Osteoblast (primary cell): ENCODE data around the gene CFAP221. TPM values are rescaled to one million over a fixed set of nuclear protein-coding genes. Genes with fewer than 3 reads are reported as not detected.

ENCODE experiments used
- DNase-seq: peaks from one replicate; pipeline ENCODE4 v3.0.0; 2011; ENCODE audit warnings: low spot score, mixed read lengths; ENCODE audit not compliant: insufficient read length; ENCODE audit errors: missing footprints
- H2AFZ ChIP-seq: 2 replicates; pipeline ENCODE4 v1.6.0; 2011; ENCODE audit warnings: mild to moderate bottlenecking, low read length
- H3K27ac ChIP-seq: 2 replicates; pipeline ENCODE4 v1.5.1; 2011; ENCODE audit warnings: mild to moderate bottlenecking, low read depth, low read length, moderate library complexity
- H3K27me3 ChIP-seq: 2 replicates; pipeline ENCODE4 v1.6.0; 2012; ENCODE audit warnings: mild to moderate bottlenecking, control low read depth, inconsistent platforms, low read length, moderate library complexity; ENCODE audit not compliant: insufficient read depth
- H3K36me3 ChIP-seq: 2 replicates; pipeline ENCODE4 v1.5.1; 2011; ENCODE audit warnings: mild to moderate bottlenecking, low read length, control low read depth, moderate library complexity; ENCODE audit not compliant: insufficient read depth
- H3K4me1 ChIP-seq: 2 replicates; pipeline ENCODE4 v1.5.1; 2011; ENCODE audit warnings: mild to moderate bottlenecking, low read length, control low read depth, moderate library complexity; ENCODE audit not compliant: insufficient read depth
- H3K4me2 ChIP-seq: 2 replicates; pipeline ENCODE4 v1.6.0; 2011; ENCODE audit warnings: mild to moderate bottlenecking, low read length; ENCODE audit not compliant: insufficient read depth
- H3K4me3 ChIP-seq: fragments of 200-600 bp; sonication (generic); 3 replicates; pipeline ENCODE4 v1.5.1; 2012; ENCODE audit warnings: mild to moderate bottlenecking, low read length, inconsistent platforms; ENCODE audit not compliant: insufficient read depth
- H3K79me2 ChIP-seq: 2 replicates; pipeline ENCODE4 v1.6.0; 2012; ENCODE audit warnings: mild to moderate bottlenecking, low read length, control low read depth, inconsistent platforms; ENCODE audit not compliant: insufficient read depth
- H3K9me3 ChIP-seq: 2 replicates; pipeline ENCODE4 v1.5.1; 2011; ENCODE audit warnings: low read depth, low read length, control low read depth
- H4K20me1 ChIP-seq: 2 replicates; pipeline ENCODE4 v1.6.0; 2012; ENCODE audit warnings: mild to moderate bottlenecking, low read length, control low read depth; ENCODE audit not compliant: insufficient read depth
- CTCF ChIP-seq: IDR thresholded peaks from 2 replicates; pipeline ENCODE4 v1.5.1; 2011; ENCODE audit warnings: mild to moderate bottlenecking, low read depth, low read length, moderate library complexity; ENCODE audit errors: extremely low read depth
- total RNA-seq: library from RNA; depleted of rRNA; stranded (reverse); fragments of >200 nt; gene quantifications from 2 replicates; pipeline ENCODE4 v1.2.3, GENCODE V29; 2012

CFAP221 gene
- total RNA-seq, 1 donor, result 0.36 TPM

DNA sequence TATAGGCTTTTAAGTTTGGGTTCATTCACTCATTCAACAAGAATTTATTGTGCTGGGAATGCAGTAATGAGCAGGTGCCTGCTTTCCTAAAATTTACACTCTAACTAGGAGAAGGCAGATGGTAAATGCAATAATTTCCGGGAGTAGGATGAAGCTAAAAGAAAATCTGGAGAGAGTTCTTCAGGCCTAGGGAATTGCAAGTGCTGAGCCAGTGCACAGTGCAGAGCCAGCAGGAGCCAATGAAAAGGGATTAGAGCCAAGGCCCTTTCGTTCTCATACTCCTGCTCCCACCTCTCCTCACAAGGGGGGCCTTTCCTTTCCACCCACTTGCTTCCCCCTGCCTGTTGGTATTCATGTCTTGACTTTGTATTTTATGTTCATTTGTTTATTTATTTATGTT lies 55.1 kb downstream of the CFAP221 start:
- H3K79me2 ChIP-seq, result no peaks in the 10 kb centered on the region
- H3K9me3 ChIP-seq, result no peaks in the 10 kb centered on the region
- H3K27me3 ChIP-seq, result no peaks in the 10 kb centered on the region
- no peaks in the 10 kb centered on the region for H4K20me1 ChIP-seq
- no peak overlapping the region for H3K4me2 ChIP-seq
- H3K27ac ChIP-seq, result no peak overlapping the region
- no peak overlapping the region for H2AFZ ChIP-seq
- no peaks in the 10 kb centered on the region for H3K4me1 ChIP-seq
- no peak for DNase-seq
- no peak for TF ChIP-seq CTCF
- H3K36me3 ChIP-seq, result no peaks in the 10 kb centered on the region
- H3K4me3 ChIP-seq, result no peak overlapping the region

DNA sequence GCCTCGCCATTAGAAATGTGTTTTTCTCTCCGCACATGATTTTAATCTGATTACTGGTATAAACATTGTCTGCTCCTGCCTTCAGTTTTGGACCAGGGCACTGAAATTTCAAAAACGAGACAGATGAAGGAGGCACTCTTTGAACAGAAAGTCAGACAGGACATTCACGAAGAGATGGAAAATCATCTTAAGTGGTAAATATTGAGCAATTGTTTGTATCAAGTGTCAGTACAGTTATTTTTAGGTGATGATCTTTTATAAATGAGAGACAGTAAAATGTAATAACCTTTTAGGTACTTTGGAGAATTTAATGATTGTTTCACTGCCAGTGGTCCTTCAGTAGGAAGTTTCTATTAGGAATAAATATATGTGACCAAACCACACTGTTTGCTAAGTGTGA lies 60.8 kb downstream of the CFAP221 start:
- Histone ChIP-seq H3K4me1 (no peaks in the 10 kb centered on the region), H3K79me2 (no peaks in the 10 kb centered on the region), H3K4me2 (no peak overlapping the region), H4K20me1 (no peaks in the 10 kb centered on the region), H3K27me3 (no peaks in the 10 kb centered on the region), H3K27ac (no peak overlapping the region), H3K4me3 (no peak overlapping the region), H3K9me3 (no peaks in the 10 kb centered on the region), H3K36me3 (no peaks in the 10 kb centered on the region), H2AFZ (no peak overlapping the region)
- TF ChIP-seq CTCF, result no peak
- no peak for DNase-seq

GRCh38 chr2:119606674-119607073 lies 62.4 kb downstream of the CFAP221 start:
- H3K4me1 ChIP-seq, result no peaks in the 10 kb centered on the region
- H3K36me3 ChIP-seq, result no peaks in the 10 kb centered on the region
- H3K4me3 ChIP-seq, result no peak overlapping the region
- H4K20me1 ChIP-seq, result no peaks in the 10 kb centered on the region
- no peaks in the 10 kb centered on the region for H3K9me3 ChIP-seq
- no peak overlapping the region for H3K4me2 ChIP-seq
- no peaks in the 10 kb centered on the region for H3K79me2 ChIP-seq
- DNase-seq, result no peak
- no peak overlapping the region for H3K27ac ChIP-seq
- no peak for TF ChIP-seq CTCF
- H2AFZ ChIP-seq, result no peak overlapping the region
- no peaks in the 10 kb centered on the region for H3K27me3 ChIP-seq

DNA sequence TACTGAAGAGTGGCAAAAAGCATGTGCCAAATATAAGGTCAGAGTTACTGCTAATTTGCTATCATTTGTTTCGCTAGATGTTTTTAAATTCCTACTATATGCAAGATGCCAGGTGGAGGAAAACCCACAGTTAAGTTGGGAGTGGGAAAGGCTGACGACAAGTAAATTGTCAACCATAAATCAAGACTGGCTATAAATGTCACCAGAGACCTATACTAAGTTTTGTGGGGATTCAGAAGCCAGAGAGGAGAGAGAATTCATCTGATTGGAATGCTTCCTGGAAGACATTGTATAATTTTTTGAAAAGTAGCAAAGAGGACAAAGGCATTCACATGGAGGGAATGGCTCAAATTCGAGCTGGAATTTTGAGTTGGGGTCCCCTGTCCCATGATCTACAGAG lies 64.3 kb downstream of the CFAP221 start:
- no peak overlapping the region for H3K27ac ChIP-seq
- no peak overlapping the region for H3K4me3 ChIP-seq
- no peaks in the 10 kb centered on the region for H3K9me3 ChIP-seq
- H3K36me3 ChIP-seq, result no peaks in the 10 kb centered on the region
- TF ChIP-seq CTCF, result no peak
- H2AFZ ChIP-seq, result no peak overlapping the region
- no peak for DNase-seq
- H3K27me3 ChIP-seq, result no peaks in the 10 kb centered on the region
- H3K79me2 ChIP-seq, result no peaks in the 10 kb centered on the region
- no peak overlapping the region for H3K4me2 ChIP-seq
- no peaks in the 10 kb centered on the region for H3K4me1 ChIP-seq
- H4K20me1 ChIP-seq, result no peaks in the 10 kb centered on the region
